Measurements from ENCODE around the gene AGAP1. TPM values are rescaled to one million over a fixed set of nuclear protein-coding genes. Genes with fewer than 3 reads are reported as not detected.

Gene AGAP1
- total RNA-seq, 2 donors from 2014 or later: 16.1 to 40.1 TPM

DNA sequence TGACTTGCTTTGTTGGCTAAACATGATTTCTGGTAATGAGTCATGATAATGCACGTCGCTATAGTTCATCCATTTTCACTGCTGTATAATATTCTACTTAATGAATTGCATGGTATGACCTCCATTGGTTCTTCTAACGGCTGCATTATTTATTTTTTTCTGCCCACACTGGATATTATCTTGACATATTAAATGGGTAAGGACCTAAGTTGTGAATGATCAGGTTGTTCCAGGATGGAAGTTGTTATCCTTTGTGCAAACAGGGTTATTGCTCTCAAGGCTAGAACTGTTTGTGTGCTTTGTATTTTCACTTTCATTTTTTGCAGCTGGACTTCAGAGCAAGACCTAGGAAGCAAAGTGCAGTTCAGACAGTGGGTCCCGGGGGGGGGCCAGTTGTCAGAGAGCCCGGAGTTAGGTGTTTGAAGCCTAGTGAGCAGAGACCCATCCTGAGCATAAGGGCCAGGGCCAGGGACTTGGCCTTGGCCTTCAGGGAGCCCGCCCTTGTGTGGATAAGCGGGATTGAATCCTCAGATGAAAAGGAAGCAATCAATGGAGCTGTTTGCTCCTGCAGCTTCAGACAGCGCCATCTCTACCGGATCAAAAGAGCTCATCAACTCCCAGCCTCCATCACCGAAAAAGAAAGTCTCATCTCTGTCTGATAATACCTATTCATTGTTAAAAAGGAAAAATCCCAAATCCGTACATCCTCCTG, 48.2 kb downstream of the AGAP1 start:
- Histone ChIP-seq H3K4me1 (replicated peaks) (peaks cover 24% of the 10 kb centered on the region), H3K9me3 (no peaks in the 10 kb centered on the region), H3K36me3 (no peaks in the 10 kb centered on the region), H3K4me3 (no peak overlapping the region), H3K27me3 (replicated peaks; ENCODE audit: insufficient read depth) (no peaks in the 10 kb centered on the region), H3K27ac (peak overlapping the region in 1 of 2 donors; percentile 61)
- intact Hi-C loops (cut with DNase I): no loop called here
- 73% methylated on average over 11 of the region's 11 CpGs for WGBS
- peak; percentile 45 for DNase-seq (ENCODE audit: low spot score)
- TF ChIP-seq, protein P1, sequence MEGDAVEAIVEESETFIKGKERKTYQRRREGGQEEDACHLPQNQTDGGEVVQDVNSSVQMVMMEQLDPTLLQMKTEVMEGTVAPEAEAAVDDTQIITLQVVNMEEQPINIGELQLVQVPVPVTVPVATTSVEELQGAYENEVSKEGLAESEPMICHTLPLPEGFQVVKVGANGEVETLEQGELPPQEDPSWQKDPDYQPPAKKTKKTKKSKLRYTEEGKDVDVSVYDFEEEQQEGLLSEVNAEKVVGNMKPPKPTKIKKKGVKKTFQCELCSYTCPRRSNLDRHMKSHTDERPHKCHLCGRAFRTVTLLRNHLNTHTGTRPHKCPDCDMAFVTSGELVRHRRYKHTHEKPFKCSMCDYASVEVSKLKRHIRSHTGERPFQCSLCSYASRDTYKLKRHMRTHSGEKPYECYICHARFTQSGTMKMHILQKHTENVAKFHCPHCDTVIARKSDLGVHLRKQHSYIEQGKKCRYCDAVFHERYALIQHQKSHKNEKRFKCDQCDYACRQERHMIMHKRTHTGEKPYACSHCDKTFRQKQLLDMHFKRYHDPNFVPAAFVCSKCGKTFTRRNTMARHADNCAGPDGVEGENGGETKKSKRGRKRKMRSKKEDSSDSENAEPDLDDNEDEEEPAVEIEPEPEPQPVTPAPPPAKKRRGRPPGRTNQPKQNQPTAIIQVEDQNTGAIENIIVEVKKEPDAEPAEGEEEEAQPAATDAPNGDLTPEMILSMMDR (IDR thresholded peaks at IDR 0.05): no peak
- TF ChIP-seq POLR2AphosphoS5 (IDR thresholded peaks at IDR 0.05): peak; percentile 75
- no peak for TF ChIP-seq POLR2A (IDR thresholded peaks at IDR 0.05)

DNA sequence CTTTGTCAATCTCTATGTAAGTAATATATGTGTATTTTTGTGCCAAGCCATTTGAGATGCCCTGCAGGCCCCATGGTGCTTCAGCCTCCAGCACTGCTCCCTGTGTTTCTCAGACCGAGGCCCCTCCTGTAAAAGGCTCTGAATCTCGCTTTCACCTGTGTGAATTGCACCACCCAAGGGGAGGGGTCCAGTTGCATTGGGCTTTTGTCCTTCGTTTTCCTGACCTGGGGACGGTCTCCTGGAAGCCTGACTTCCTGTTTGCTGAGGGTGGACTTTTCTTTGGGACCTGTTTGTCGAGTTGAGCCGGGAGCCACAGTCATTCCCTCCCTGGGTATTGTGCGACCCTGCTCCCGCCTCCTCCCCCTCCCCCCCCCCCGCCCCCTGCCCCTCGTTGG, 48.9 kb downstream of the AGAP1 start:
- intact Hi-C loops (cut with DNase I): no loop called here
- peak; percentile 58 for DNase-seq (ENCODE audit: low spot score)
- no peaks in the 10 kb centered on the region for H3K36me3 ChIP-seq
- H3K27ac ChIP-seq: peak overlapping the region in 1 of 2 donors; percentile 61
- WGBS: 29% methylated on average over 10 of the region's 10 CpGs
- no peak overlapping the region for H3K4me3 ChIP-seq
- no peaks in the 10 kb centered on the region for H3K27me3 ChIP-seq (replicated peaks; ENCODE audit: insufficient read depth)
- TF ChIP-seq, protein P1 (IDR thresholded peaks at IDR 0.05): no peak
- no peak for TF ChIP-seq POLR2AphosphoS5 (IDR thresholded peaks at IDR 0.05)
- TF ChIP-seq POLR2A (IDR thresholded peaks at IDR 0.05): no peak
- H3K4me1 ChIP-seq (replicated peaks): peaks cover 24% of the 10 kb centered on the region
- H3K9me3 ChIP-seq: no peaks in the 10 kb centered on the region

DNA sequence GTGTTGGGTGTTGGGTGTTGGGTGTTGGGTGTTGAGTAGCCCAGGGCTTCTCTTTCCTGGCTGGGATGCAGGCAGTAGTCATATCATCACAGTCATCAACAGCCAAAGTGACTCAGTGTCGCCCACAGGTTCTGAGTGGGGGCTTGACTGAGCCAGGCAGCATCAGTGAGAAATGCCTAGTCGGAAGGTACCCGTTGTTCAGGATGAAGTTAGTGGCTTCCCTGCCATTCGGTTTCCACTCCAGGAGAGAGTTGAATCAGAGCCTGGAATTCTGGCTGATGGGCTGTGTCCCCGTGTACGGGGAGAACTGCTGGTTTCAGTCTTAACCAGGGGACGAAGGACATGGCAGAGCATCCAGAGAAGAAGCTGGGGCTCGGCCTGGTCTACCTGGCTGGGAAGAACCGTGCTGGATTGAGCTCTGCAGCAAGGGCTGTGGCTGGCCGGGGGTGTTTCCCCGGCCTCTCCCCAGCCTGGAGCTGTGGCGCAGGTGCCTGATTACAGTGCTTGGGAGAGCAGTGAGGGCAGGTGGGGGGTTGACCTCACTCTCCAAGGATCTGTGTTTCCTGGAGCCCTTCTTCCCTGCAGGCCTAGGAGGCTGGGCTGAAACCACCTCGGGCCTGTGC, 49.4 kb downstream of the AGAP1 start:
- intact Hi-C loops (cut with DNase I): no loop called here
- DNase-seq (ENCODE audit: low spot score): no peak
- Histone ChIP-seq H3K27me3 (replicated peaks; ENCODE audit: insufficient read depth) (no peaks in the 10 kb centered on the region), H3K27ac (peak overlapping the region; percentile 21 to 61), H3K36me3 (no peaks in the 10 kb centered on the region), H3K4me1 (replicated peaks) (peaks cover 24% of the 10 kb centered on the region), H3K4me3 (no peak overlapping the region), H3K9me3 (no peaks in the 10 kb centered on the region)
- no peak for TF ChIP-seq POLR2A (IDR thresholded peaks at IDR 0.05)
- no peak for TF ChIP-seq POLR2AphosphoS5 (IDR thresholded peaks at IDR 0.05)
- TF ChIP-seq, protein P1 (IDR thresholded peaks at IDR 0.05): no peak
- 62% methylated on average over 13 of the region's 13 CpGs for WGBS

DNA sequence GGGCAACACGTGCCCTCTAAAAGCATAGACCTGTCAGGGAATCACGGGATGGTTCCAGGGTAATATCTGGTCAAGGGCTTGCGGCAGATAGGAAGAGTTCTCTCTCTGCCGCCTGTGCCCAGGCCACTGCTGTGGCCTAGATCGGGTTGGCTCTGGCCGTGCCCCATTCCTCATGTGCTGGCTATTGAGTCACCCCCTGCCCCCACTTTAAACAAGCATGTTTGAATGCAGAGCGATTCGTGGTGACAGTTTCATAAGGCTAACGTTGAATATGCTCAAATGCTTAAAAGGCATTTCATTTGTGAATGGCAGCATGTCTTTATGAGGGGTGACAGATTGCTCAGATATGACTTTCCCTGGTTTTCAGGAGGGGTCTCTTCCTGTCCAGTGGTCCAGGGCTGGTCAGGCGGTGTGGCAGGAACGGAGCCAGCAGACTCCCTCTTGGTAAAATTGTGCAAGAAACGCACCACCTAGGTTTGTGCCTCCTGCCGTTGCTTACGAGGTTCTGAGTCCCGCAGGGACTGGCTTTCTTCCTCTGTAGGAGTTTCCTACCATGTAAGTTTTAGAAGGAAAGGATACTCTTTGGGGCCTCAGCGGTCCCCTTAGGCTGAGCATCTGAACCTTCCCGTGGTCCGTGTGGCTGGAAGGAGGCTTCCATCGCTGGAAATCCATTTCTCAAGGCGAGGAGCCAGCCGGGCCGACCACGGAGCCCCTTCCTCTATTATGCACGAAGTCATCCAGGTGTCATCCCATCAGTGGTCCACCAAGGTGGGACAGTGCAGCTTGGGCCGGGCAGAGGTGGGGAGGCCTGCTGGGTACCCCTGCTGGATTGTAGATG, 50.2 kb downstream of the AGAP1 start:
- TF ChIP-seq POLR2A (IDR thresholded peaks at IDR 0.05): no peak
- TF ChIP-seq, protein P1 (IDR thresholded peaks at IDR 0.05): no peak
- no peak for TF ChIP-seq POLR2AphosphoS5 (IDR thresholded peaks at IDR 0.05)
- no peaks in the 10 kb centered on the region for H3K27me3 ChIP-seq (replicated peaks; ENCODE audit: insufficient read depth)
- no peaks in the 10 kb centered on the region for H3K36me3 ChIP-seq
- peaks cover 24% of the 10 kb centered on the region for H3K4me1 ChIP-seq (replicated peaks)
- H3K4me3 ChIP-seq: no peak overlapping the region
- intact Hi-C loops (cut with DNase I): no loop called here
- no peak for DNase-seq (ENCODE audit: low spot score)
- H3K27ac ChIP-seq: peak overlapping the region; percentile 21 to 61
- H3K9me3 ChIP-seq: no peaks in the 10 kb centered on the region
- WGBS: 73% methylated on average over 25 of the region's 25 CpGs
